ENCODE data around the gene BTNL9.
"Not testable (repeated sequence)": the region's sequence is repeated elsewhere in the genome, so short reads cannot be mapped to it uniquely, and the experiment has no call there.

The BTNL9 gene

GRCh38 chr5:181039931-181040630 is at the start of gene BTNL9:
TSS of gene BTNL9 (plus strand) at chr5:181040266. CDS start at chr5:181045490, 5,224 bp downstream.
- no peak for DNase-seq

GRCh38 chr5:180990882-180991242 is 49.2 kb upstream of the BTNL9 start:
- DNase-seq = peak; percentile 2

GRCh38 chr5:181001947-181002346 is 38.1 kb upstream of the BTNL9 start:
- DNase-seq = no peak

- DNase-seq = no peak
Observed at GRCh38 chr5:181005791-181006190, 34.3 kb upstream of the BTNL9 start.

GRCh38 chr5:181008136-181008535 is 31.9 kb upstream of the BTNL9 start:
- DNase-seq = no peak

GRCh38 chr5:181010018-181010417 is 30.0 kb upstream of the BTNL9 start:
- DNase-seq = not testable (repeated sequence)

- not testable (repeated sequence) for DNase-seq
Observed at GRCh38 chr5:181014654-181015053, 25.4 kb upstream of the BTNL9 start.

- DNase-seq = not testable (repeated sequence)
Observed at GRCh38 chr5:181017448-181017847, 22.6 kb upstream of the BTNL9 start.

GRCh38 chr5:181020688-181021087 is 19.4 kb upstream of the BTNL9 start:
- DNase-seq = no peak

- no peak for DNase-seq
Observed at GRCh38 chr5:181024245-181025064, 15.6 kb upstream of the BTNL9 start.

GRCh38 chr5:181027452-181028031 is 12.5 kb upstream of the BTNL9 start:
- no peak for DNase-seq

- DNase-seq = no peak
Observed at GRCh38 chr5:181028032-181028819, 11.8 kb upstream of the BTNL9 start.

GRCh38 chr5:181031716-181032115 is 8.3 kb upstream of the BTNL9 start:
- DNase-seq = no peak

GRCh38 chr5:181035991-181036815 is 3.9 kb upstream of the BTNL9 start:
- DNase-seq = no peak

GRCh38 chr5:181036816-181037364 is 3.2 kb upstream of the BTNL9 start:
- DNase-seq = no peak

GRCh38 chr5:181037365-181037861 is 2.7 kb upstream of the BTNL9 start:
- DNase-seq = no peak

GRCh38 chr5:181039471-181039870 is 595 bp upstream of the BTNL9 start:
- no peak for DNase-seq

GRCh38 chr5:181040631-181040945 is 522 bp downstream of the BTNL9 start:
- no peak for DNase-seq

- no peak for DNase-seq
Observed at GRCh38 chr5:181041043-181041442, 977 bp downstream of the BTNL9 start.

- DNase-seq = no peak
Observed at GRCh38 chr5:181042036-181042713, 2.1 kb downstream of the BTNL9 start.

- no peak for DNase-seq
Observed at GRCh38 chr5:181042722-181043121, 2.7 kb downstream of the BTNL9 start.
